DND-41 (cell line): Measurements from ENCODE around the gene PML.

ENCODE experiments used
- EZH2 ChIP-seq: IDR thresholded peaks from 3 replicates; pipeline ENCODE4 v1.6.1; 2012; ENCODE audit warnings: borderline replicate concordance, low read depth, mild to moderate bottlenecking, moderate library complexity, low read length, inconsistent platforms; ENCODE audit not compliant: severe bottlenecking
- TF ChIP-seq, protein P1 (sequence below): IDR thresholded peaks from 2 replicates; pipeline ENCODE4 v1.5.1; 2012; ENCODE audit warnings: borderline replicate concordance, low read length, moderate library complexity, mild to moderate bottlenecking; ENCODE audit not compliant: poor library complexity, severe bottlenecking; ENCODE audit errors: extremely low read depth

GRCh38 chr15:74011610-74012009 is 17.1 kb downstream of the PML start:
- TF ChIP-seq, protein P1, sequence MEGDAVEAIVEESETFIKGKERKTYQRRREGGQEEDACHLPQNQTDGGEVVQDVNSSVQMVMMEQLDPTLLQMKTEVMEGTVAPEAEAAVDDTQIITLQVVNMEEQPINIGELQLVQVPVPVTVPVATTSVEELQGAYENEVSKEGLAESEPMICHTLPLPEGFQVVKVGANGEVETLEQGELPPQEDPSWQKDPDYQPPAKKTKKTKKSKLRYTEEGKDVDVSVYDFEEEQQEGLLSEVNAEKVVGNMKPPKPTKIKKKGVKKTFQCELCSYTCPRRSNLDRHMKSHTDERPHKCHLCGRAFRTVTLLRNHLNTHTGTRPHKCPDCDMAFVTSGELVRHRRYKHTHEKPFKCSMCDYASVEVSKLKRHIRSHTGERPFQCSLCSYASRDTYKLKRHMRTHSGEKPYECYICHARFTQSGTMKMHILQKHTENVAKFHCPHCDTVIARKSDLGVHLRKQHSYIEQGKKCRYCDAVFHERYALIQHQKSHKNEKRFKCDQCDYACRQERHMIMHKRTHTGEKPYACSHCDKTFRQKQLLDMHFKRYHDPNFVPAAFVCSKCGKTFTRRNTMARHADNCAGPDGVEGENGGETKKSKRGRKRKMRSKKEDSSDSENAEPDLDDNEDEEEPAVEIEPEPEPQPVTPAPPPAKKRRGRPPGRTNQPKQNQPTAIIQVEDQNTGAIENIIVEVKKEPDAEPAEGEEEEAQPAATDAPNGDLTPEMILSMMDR: no peak
- no peak for TF ChIP-seq EZH2
